ENCODE results near the gene BCKDHA.
"Not testable (repeated sequence)": the region's sequence is repeated elsewhere in the genome, so short reads cannot be mapped to it uniquely, and the experiment has no call there.

The BCKDHA gene

DNA sequence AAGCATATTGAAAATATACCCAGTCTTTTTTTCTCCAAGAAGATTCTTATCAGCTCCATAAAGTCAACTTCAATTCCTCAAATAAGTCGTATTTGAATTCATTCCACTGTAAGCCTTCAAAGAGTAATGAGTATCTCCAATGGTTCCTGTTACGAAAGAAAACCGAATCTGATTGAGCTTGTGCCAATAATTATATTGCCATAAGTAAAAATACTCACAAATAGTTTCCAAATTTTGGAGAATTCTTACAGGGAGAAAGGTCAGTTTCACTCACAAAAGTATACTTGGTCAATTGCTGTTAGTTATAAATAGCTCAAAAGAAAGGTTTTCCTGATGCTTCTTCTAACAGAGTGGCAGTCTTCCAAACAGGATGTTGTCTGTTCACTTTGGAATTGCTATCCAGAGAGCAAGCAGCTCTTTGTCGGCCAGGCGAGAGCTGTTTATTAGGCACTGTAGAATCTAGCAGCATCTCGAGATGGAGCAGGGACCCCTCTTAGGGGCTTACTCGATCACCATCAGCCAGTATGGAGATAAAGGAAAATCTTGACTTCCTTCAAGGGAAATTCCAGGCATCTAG, 58.8 kb downstream of the BCKDHA start:
- Histone ChIP-seq H3K4me3 (ENCODE audit: severe bottlenecking) (no peak overlapping the region), H3K9me3 (ENCODE audit: severe bottlenecking) (no peaks in the 10 kb centered on the region), H3K4me1 (ENCODE audit: insufficient read depth, poor library complexity, severe bottlenecking) (no peaks in the 10 kb centered on the region), H3K36me3 (ENCODE audit: low read depth) (no peaks in the 10 kb centered on the region), H3K27me3 (ENCODE audit: insufficient read depth, poor library complexity, severe bottlenecking) (peaks cover 39% of the 10 kb centered on the region), H3K27ac (ENCODE audit: poor library complexity, severe bottlenecking) (no peak overlapping the region)
- ATAC-seq (ENCODE audit: low read depth), result no peak
- no peak for TF ChIP-seq CTCF (IDR thresholded peaks at IDR 0.05; ENCODE audit: poor library complexity, severe bottlenecking)
- no peak for DNase-seq (ENCODE audit: low spot score)

- no peak for ATAC-seq (ENCODE audit: low read depth)
These were observed 59.6 kb downstream of the BCKDHA start for GRCh38 chr19:41457241-41457640.

DNA sequence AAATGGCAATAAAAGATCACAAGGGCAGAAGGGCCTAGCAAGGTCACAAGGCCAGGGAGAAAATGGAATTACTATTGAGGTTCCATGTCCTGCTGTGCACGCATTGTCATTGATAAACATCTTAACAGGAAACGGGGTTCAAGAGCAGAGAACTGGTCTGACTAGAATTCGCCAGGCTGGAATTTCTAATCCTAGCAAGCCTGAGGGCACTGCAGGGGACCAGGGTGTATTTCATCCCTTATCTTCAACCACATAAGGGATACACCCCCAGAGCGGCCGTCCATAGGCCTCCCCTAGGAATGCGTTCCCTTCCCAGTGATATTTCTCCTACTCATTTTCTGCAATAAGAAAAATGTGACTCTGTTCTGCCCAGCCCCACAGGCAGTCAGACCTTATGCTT, 64.9 kb downstream of the BCKDHA start:
- Histone ChIP-seq H3K4me1 (ENCODE audit: insufficient read depth, poor library complexity, severe bottlenecking) (no peaks in the 10 kb centered on the region), H3K9me3 (ENCODE audit: severe bottlenecking) (no peaks in the 10 kb centered on the region), H3K27ac (ENCODE audit: poor library complexity, severe bottlenecking) (no peak overlapping the region), H3K36me3 (ENCODE audit: low read depth) (no peaks in the 10 kb centered on the region), H3K4me3 (ENCODE audit: severe bottlenecking) (no peak overlapping the region), H3K27me3 (ENCODE audit: insufficient read depth, poor library complexity, severe bottlenecking) (peaks cover 51% of the 10 kb centered on the region)
- TF ChIP-seq CTCF (IDR thresholded peaks at IDR 0.05; ENCODE audit: poor library complexity, severe bottlenecking), result no peak
- DNase-seq (ENCODE audit: low spot score) (no peak), ATAC-seq (ENCODE audit: low read depth) (no peak)

More at GRCh38 chr19:41457241-41457640, 59.6 kb downstream of the BCKDHA start:
- no peak for TF ChIP-seq CTCF (IDR thresholded peaks at IDR 0.05; ENCODE audit: poor library complexity, severe bottlenecking)
- Histone ChIP-seq H3K27ac (ENCODE audit: poor library complexity, severe bottlenecking) (no peak overlapping the region), H3K36me3 (ENCODE audit: low read depth) (no peaks in the 10 kb centered on the region), H3K4me1 (ENCODE audit: insufficient read depth, poor library complexity, severe bottlenecking) (no peaks in the 10 kb centered on the region), H3K9me3 (ENCODE audit: severe bottlenecking) (no peaks in the 10 kb centered on the region), H3K27me3 (ENCODE audit: insufficient read depth, poor library complexity, severe bottlenecking) (peaks cover 39% of the 10 kb centered on the region), H3K4me3 (ENCODE audit: severe bottlenecking) (no peak overlapping the region)
- DNase-seq (ENCODE audit: low spot score), result no peak

DNA sequence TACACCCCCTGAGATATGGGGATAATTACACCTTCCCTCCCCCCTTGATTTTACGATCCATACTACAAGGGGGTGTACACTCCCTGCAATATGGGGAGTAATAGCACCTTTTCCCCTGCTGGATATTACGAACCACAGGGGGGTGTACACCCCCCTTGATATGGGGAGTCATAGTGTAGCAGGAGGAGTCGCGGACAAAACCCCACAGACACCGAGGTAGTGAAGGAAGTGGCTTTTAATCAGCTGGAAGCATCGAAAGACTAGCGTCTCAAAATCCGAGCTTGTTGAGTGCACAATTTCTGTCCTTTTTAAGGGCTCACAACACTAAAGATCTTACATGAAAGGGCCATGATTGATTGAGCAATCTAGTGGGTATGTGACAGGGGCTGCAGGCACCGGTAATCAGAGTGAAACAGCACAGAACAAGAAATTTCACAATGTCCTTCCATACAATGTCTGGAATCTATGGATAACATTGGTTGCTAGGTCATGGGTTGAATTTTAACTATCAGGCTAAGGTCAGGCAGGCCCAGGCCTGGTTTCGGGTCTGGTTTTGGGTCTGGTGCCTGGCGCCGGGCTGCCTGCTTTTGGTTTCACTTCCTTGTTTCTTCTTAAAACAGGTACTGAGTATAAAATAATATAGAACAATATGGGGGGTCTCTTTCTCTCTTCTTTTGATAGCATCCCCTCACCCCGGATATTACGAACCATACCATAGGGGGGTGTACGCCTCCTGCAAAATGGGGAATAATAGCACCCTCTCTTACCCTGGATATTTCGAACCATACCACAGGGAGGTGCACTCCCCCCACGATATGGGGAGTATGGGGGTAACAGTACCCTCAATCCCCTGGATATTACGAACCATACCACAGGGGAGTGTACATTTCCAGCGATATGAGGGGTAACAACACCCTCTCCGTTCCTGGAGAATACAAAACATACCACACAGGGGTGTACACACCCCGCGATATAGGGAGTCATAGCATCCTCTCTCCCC, 65.9 kb downstream of the BCKDHA start:
- not testable (repeated sequence) for H3K4me1 ChIP-seq (ENCODE audit: insufficient read depth, poor library complexity, severe bottlenecking); H3K4me3 ChIP-seq (ENCODE audit: severe bottlenecking); DNase-seq (ENCODE audit: low spot score); ATAC-seq (ENCODE audit: low read depth); H3K36me3 ChIP-seq (ENCODE audit: low read depth); H3K9me3 ChIP-seq (ENCODE audit: severe bottlenecking); H3K27ac ChIP-seq (ENCODE audit: poor library complexity, severe bottlenecking)
- H3K27me3 ChIP-seq (ENCODE audit: insufficient read depth, poor library complexity, severe bottlenecking), result peaks cover 60% of the 10 kb centered on the region
